Left lung (tissue), 10 donors: Measurements from ENCODE around the gene MOB2. TPM values are rescaled to one million over a fixed set of nuclear protein-coding genes. Genes with fewer than 3 reads are reported as not detected.
A peak's percentile ranks its signal among the peaks of the same experiment; 100 is the strongest.

Experiments used
- ATAC-seq: fragments of 200-7000 bp; cut with Tn5 transposase; one replicate; pipeline ENCODE4 v1.9.1; 2020; ENCODE audit warnings: moderate library complexity
- DNase-seq, 4 donors: peaks; one replicate each; pipeline ENCODE4 v3.0.0-alpha.2; 2013 to 2020
- H3K27ac ChIP-seq, 2 donors: fragments of 200-600 bp; sonication (generic) in 1 of 2; one replicate each; pipeline versions ENCODE4 v1.5.0 to v1.8.0; 2020 to 2021
- H3K27me3 ChIP-seq, 2 donors: fragments of 200-600 bp; sonication (generic) in 1 of 2; one replicate each; pipeline versions ENCODE4 v1.5.0 to v1.8.0; 2020 to 2021
- H3K36me3 ChIP-seq, 2 donors: fragments of 200-600 bp; sonication (generic) in 1 of 2; one replicate each; pipeline versions ENCODE4 v1.5.0 to v1.8.0; 2020 to 2021
- H3K4me1 ChIP-seq, 2 donors: fragments of 200-600 bp; one replicate each; pipeline ENCODE4 v1.8.0; 2021
- H3K4me3 ChIP-seq, 2 donors: fragments of 200-600 bp; sonication (generic) in 1 of 2; one replicate each; pipeline versions ENCODE4 v1.5.0 to v1.8.0; 2020 to 2021; ENCODE audit warnings: mild to moderate bottlenecking in 1 of 2
- H3K9me3 ChIP-seq, 2 donors: fragments of 200-600 bp; sonication (generic) in 1 of 2; one replicate each; pipeline versions ENCODE4 v1.5.0 to v1.8.0; 2020 to 2021
- CTCF ChIP-seq, 2 donors: fragments of 200-600 bp; sonication (generic) in 1 of 2; IDR thresholded peaks; one replicate each; pipeline versions ENCODE4 v1.5.0 to v1.8.0; 2021; ENCODE audit warnings: antibody characterized with exemption in 2 of 2
- intact Hi-C, 2 donors: fragments of 100-400 bp; cut with DNase I; formaldehyde crosslinking; loops; one replicate each; pipeline versions ENCODE4 v1.11.2 to v1.14.2; 2022
- polyA plus RNA-seq, 6 donors: library from polyadenylated mRNA; unstranded; fragments of 120-200 nt; gene quantifications; one replicate each; pipeline ENCODE4 v1.2.1, GENCODE V29; 2013; ENCODE audit not compliant: insufficient read length in 6 of 6
- total RNA-seq, 2 donors: library from RNA; stranded (reverse); fragmentation: NEBNext Ultra II Directional; extraction: Animal tissue kit (Norgen Biotek cat#: 25700); gene quantifications; one replicate each; pipeline ENCODE4 v1.2.1, GENCODE V29; 2021
- donor health status: DM: no; HTN: yes; CAD: no.
- donor health status: DM: no; HTN: no; CAD: no.

Gene MOB2
- total and polyA plus RNA-seq, 8 donors = 36.1 to 41.3 (median 37.3) TPM

GRCh38 chr11:1478011-1478410 lies 8.6 kb downstream of the MOB2 start:
- no peak overlapping the region for H3K27ac ChIP-seq
- H3K36me3 ChIP-seq = peaks cover 0 to 87% of the 10 kb centered on the region in 2 donors
- H3K4me3 ChIP-seq = no peak overlapping the region
- ATAC-seq (no peak), DNase-seq (peak in 1 of 4 donors; percentile 80)
- no peaks in the 10 kb centered on the region for H3K9me3 ChIP-seq
- TF ChIP-seq CTCF (IDR thresholded peaks at IDR 0.05) = no peak
- H3K27me3 ChIP-seq = no peaks in the 10 kb centered on the region
- H3K4me1 ChIP-seq = peaks cover 0 to 20% of the 10 kb centered on the region in 2 donors
- intact Hi-C loops = no loop called here

GRCh38 chr11:1476940-1477736 lies 9.4 kb downstream of the MOB2 start:
- intact Hi-C loops = no loop called here
- TF ChIP-seq CTCF (IDR thresholded peaks at IDR 0.05) = no peak
- Histone ChIP-seq H3K36me3 (peaks cover 0 to 91% of the 10 kb centered on the region in 2 donors), H3K4me1 (peaks cover 0 to 11% of the 10 kb centered on the region in 2 donors), H3K4me3 (no peak overlapping the region), H3K9me3 (no peaks in the 10 kb centered on the region), H3K27me3 (no peaks in the 10 kb centered on the region), H3K27ac (no peak overlapping the region)
- DNase-seq (peak in 1 of 4 donors; percentile 32), ATAC-seq (no peak)

GRCh38 chr11:1475841-1476240 lies 10.7 kb downstream of the MOB2 start:
- no peak overlapping the region for H3K4me3 ChIP-seq
- peaks cover 0 to 6% of the 10 kb centered on the region in 2 donors for H3K4me1 ChIP-seq
- peak in 1 of 4 donors; percentile 42 for DNase-seq
- no peak for TF ChIP-seq CTCF (IDR thresholded peaks at IDR 0.05)
- H3K9me3 ChIP-seq = no peaks in the 10 kb centered on the region
- intact Hi-C loops = no loop called here
- no peaks in the 10 kb centered on the region for H3K27me3 ChIP-seq
- no peak for ATAC-seq
- H3K36me3 ChIP-seq = peaks cover 0 to 96% of the 10 kb centered on the region in 2 donors
- no peak overlapping the region for H3K27ac ChIP-seq

GRCh38 chr11:1473786-1474185 lies 12.8 kb downstream of the MOB2 start:
- Histone ChIP-seq H3K27ac (no peak overlapping the region), H3K4me1 (peaks cover 0 to 2% of the 10 kb centered on the region in 2 donors), H3K36me3 (peaks cover 0 to 96% of the 10 kb centered on the region in 2 donors), H3K9me3 (no peaks in the 10 kb centered on the region), H3K4me3 (no peak overlapping the region), H3K27me3 (no peaks in the 10 kb centered on the region)
- no peak for TF ChIP-seq CTCF (IDR thresholded peaks at IDR 0.05)
- ATAC-seq (no peak), DNase-seq (peak in 1 of 4 donors; percentile 67)
- intact Hi-C loops = no loop called here

GRCh38 chr11:1473011-1473628 lies 13.5 kb downstream of the MOB2 start:
- H3K4me1 ChIP-seq = no peaks in the 10 kb centered on the region
- no peaks in the 10 kb centered on the region for H3K9me3 ChIP-seq
- no peak for ATAC-seq
- no peak for TF ChIP-seq CTCF (IDR thresholded peaks at IDR 0.05)
- peaks cover 0 to 96% of the 10 kb centered on the region in 2 donors for H3K36me3 ChIP-seq
- intact Hi-C loops = no loop called here
- no peak overlapping the region for H3K27ac ChIP-seq
- peak in 1 of 4 donors; percentile 59 for DNase-seq
- no peaks in the 10 kb centered on the region for H3K27me3 ChIP-seq
- H3K4me3 ChIP-seq = no peak overlapping the region
